Activated CD4-positive, alpha-beta T cell treated with anti-CD3 and anti-CD28 coated beads for 1 hour (primary cell): ENCODE measurements around the gene ZNF433.
"Not testable (repeated sequence)": the region's sequence is repeated elsewhere in the genome, so short reads cannot be mapped to it uniquely, and the experiment has no call there.

Source experiments
- DNase-seq: peaks from one replicate; pipeline ENCODE4 v3.0.0-alpha.2; 2020

ZNF433 gene

DNA sequence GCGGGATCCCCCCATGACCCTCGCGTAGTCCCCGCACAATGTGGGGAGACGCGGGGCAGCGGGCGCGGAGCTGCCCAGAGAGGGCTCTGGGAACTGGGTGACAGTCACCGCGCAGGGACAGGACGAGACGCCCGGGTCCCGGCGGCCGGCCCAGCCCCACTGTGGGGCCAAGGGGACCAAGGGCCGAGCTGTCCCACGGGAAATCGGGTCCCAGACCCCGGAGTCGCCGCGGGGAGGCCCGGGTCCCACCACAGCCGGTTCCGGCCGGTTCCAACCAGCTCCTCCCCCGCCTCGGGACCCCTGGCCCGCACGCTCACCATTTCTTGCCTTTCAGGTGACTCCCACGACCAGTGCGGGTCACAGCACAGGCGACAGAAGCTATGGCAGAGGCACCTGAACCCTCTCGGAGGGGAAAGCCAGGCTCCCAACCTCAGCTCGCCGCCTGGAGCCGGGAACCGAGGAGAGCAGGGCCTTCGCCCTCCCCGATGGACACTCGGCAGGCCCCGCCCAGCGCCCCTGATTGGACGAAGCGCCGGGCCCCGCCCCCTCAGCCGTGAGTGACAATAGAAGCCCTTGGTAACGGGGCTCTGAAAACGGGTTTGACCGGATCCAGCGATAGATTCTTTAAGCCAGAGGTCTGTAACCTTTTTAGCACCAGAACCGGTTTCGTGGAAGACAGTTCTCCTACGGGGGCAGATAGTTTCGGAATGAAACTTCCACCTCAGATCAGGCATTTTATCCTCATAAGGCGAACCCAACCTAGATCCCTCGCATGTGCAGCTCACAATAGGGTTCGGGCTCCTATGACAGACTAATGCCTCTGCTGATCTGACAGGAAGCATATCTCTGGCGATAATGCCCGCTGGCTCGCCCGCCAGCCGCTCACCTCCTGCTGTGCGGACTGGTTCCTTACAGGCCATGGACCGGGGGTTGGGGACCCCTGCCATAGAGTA is at the start of gene ZNF433:
Gene ZNF433 (minus strand): TSS at position 460 of the 953 bp plus-strand sequence. CDS start 140 bp downstream, at position 320.
- DNase-seq = peak; percentile 50

- not testable (repeated sequence) for DNase-seq
Observed at GRCh38 chr19:12083336-12083735, 47.9 kb upstream of the ZNF433 start.

- DNase-seq = no peak
Observed at GRCh38 chr19:12077375-12077774, 41.9 kb upstream of the ZNF433 start.

DNA sequence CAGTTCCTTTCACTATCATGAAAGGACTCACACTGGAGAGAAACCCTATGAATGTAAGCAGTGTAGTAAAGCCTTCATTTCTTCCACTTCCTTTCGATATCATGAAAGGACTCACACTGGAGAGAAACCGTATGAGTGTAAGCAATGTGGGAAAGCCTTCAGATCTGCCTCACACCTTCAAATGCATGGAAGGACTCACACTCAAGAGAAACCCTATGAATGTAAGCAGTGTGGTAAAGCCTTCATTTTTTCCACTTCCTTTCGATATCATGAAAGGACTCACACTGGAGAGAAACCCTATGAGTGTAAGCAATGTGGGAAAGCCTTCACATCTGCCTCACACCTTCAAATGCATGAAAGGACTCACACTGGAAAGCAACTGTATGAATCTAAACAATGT is 40.9 kb upstream of the ZNF433 start:
- not testable (repeated sequence) for DNase-seq

DNA sequence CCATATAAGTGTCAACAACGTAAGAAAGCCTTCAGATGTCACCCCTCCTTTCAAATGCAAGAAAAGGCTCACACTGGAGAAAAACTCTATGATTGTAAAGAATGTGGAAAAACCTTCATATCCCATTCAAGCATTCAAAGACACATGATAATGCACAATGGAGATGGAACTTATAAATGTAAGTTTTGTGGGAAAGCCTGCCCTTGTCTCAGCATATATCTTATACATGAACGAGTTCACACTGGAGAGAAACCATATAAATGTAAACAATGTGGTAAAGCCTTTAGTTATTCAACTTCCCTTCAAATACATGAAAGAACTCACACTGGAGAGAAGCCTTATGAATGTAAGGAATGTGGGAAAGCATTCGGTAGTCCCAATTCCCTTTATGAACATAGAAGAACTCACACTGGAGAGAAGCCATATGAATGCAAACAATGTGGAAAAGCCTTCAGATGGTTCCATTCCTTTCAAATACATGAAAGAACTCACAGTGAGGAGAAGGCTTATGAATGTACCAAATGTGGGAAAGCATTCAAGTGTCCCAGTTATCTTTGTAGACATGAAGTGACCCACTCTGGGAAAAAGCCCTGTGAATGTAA is 40.2 kb upstream of the ZNF433 start:
- no peak for DNase-seq

GRCh38 chr19:12064590-12065538 is 29.4 kb upstream of the ZNF433 start, which contains the start of gene ZNF844:
ZNF844 (plus strand) TSS chr19:12064731; CDS start chr19:12064874, 143 bp downstream.
- peak; percentile 58 for DNase-seq

DNA sequence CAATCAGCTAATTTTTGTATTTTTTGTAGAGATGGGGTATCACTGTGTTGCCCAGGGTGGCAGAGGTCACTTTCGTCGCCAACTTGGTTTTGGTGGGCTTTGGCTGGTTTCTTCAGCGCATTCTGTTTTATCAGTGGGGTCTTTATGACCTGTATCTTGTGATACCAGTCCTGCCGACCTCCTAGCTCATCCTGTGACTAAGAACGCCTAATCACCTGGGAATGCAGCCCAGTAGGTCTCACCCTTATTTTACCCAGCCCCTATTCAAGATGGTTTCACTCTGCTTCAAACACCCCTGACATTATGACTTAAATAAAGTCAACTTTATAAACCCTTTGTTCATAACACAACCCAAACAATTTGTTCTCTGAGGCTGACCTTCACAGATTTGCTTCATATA is 20.3 kb upstream of the ZNF433 start:
- no peak for DNase-seq

DNA sequence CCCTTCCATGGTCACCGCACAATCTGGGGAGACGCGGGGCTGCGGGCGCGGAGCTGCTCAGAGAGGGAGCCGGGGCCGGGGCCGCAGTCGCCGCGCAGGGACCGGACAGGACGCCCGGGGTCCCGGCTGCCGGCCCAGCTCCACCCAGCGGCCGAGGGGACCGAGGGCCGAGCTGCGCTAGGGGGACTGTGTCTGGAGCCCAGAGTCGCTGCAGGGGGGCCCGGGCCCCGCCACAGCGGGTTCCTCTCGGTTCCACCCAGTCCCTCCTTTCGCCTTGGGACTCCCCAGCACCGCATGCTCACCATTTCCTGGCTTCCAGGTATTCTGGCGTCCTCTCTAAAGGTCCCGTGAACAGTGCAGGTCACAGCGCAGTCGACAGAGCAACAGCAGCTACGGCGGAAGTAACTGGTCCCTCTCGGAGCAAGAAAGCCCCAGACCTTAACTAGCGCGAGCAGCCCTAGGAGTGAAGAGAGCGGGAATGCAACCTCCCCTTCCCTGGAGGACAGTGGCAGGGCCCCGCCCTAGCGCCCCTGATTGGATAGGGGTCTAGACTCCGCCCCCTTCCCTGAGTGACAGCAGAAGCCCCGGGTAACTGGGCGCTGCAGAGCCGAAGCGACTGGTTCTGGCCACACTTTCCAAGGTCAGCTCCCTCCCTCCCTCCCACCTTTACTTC is 17.2 kb upstream of the ZNF433 start, which contains the start of gene ZNF878:
Gene ZNF878 (minus strand): TSS at position 465 of the 673 bp plus-strand sequence. CDS start 160 bp downstream, at position 305.
- no peak for DNase-seq

GRCh38 chr19:12052091-12052496 is 16.6 kb upstream of the ZNF433 start:
- no peak for DNase-seq

DNA sequence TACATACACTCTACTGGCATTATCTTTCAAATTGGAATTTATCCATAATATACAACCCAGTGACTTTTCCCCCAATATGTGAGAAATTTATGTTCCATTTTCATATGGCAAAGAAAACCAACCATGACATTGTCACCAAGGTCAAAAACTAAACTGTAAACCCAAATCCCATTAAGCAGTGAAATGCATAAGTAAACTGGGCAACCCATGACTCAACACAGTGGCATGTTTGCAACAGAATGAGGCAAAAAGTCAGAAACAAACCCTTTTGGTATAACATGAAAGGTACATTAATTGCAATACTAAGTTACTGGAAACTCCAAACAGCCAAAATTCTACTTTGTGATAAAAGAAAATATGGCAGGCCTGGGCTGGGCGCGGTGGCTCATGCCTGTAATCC is 12.4 kb upstream of the ZNF433 start:
- no peak for DNase-seq

GRCh38 chr19:12043752-12044422 is 8.4 kb upstream of the ZNF433 start:
- DNase-seq = no peak

- DNase-seq = no peak
Observed at GRCh38 chr19:12042893-12043292, 7.4 kb upstream of the ZNF433 start.

- DNase-seq = no peak
Observed at GRCh38 chr19:12034620-12035019, 859 bp downstream of the ZNF433 start.

- DNase-seq = no peak
Observed at GRCh38 chr19:12034198-12034597, 1.3 kb downstream of the ZNF433 start.

DNA sequence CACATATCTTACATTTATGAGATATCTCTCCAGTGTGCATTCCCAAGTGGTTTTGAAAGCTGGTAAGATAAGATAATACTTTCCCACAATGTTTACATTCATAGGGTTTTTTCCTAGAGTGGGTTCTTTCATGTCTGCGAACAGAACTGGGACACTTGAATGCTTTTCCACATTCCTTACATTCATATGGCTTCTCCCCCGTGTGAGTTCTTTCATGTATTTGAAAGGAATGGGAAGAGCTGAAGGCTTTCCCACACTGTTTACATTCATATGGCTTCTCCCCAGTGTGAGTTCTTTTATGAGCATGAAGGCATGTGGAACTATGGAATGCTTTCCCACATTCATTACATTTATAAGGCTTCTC is 19.7 kb downstream of the ZNF433 start:
- DNase-seq = no peak

DNA sequence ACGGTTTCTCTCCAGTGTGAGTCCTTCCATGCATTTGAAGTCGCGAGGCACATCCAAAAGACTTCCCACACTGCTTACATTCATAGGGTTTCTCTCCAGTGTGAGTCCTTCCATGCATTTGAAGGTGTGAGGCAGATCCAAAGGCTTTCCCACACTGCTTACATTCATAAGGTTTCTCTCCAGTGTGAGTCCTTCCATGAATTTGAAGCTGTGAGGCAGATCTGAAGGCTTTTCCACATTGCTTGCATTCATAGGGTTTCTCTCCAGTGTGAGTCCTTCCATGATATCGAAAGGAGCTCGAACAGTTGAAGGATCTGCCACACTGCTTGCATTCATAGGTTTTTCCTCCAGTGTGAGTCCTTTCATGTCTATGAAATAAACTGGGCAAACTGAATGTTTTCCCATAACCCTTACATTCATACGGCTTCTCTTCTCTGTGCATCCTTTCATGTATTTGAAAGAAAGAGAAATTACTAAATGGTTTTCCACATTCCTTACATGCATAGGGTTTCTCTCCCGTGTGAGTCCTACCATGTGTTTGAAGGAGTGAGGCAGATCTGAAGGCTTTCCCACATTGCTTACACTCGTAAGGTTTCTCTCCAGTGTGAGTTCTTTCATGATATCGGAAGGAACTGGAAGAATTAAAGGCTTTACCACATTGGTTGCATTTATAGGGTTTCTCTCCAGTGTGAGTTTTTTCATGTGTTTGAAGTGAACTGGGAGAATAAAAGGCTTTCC is 20.3 kb downstream of the ZNF433 start:
- DNase-seq = no peak

GRCh38 chr19:12000152-12000981 is 35.1 kb downstream of the ZNF433 start:
- no peak for DNase-seq

DNA sequence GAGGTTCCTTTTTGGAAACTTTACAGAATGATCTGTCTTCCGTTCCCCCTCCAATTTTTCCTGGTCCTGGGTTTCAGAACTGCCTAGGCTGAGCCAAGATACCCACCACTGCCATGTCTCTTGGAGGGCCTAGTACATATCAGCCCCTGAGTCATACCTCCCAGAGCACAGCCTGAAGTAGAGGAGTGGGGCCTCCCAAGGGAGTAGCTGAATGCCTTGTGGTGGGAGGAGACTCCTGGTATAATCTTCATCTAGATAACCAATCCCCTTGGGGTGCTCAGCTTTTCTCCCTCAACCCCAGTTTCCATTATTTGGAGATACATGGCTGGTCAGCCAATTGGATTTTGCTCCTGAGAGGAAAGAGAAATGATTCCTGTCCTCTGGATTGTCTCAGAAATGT is 40.3 kb downstream of the ZNF433 start:
- no peak for DNase-seq

DNA sequence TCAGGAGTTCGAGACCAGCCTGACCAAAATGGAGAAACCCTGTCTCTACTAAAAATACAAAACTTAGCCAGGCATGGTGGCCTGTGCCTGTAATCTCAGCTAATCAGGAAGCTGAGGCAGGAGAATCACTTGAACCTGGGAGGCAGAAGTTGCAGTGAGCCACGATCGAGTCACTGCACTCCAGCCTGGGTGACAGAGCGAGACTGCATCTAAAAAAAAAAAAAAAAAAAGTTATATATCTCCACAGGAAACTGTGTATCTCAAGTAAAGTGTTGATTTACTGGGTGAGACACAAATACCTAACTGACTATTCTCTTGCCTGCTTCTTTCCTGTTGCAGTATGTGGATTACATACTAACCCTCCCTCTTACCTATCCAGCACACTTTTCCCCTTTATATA is 43.6 kb downstream of the ZNF433 start:
- DNase-seq = not testable (repeated sequence)

GRCh38 chr19:11989112-11989456 is 46.4 kb downstream of the ZNF433 start:
- no peak for DNase-seq
